Osteocyte (in vitro differentiated cells): ENCODE measurements around the gene MTSS2. TPM values are rescaled to one million over a fixed set of nuclear protein-coding genes. Genes with fewer than 3 reads are reported as not detected.

Source experiments
- DNase-seq: peaks from one replicate; pipeline ENCODE4 v3.0.0; 2021; ENCODE audit warnings: mixed read lengths; ENCODE audit not compliant: unreplicated experiment; ENCODE audit errors: extremely low spot score
- H3K27ac Mint-ChIP-seq: one replicate; pipeline ENCODE4 v1.8.0; 2021; ENCODE audit warnings: mild to moderate bottlenecking, mixed read lengths; ENCODE audit not compliant: unreplicated experiment
- H3K27me3 Mint-ChIP-seq: one replicate; pipeline ENCODE4 v1.8.0; 2021; ENCODE audit warnings: mixed read lengths; ENCODE audit not compliant: unreplicated experiment
- H3K36me3 Mint-ChIP-seq: one replicate; pipeline ENCODE4 v1.8.0; 2021; ENCODE audit warnings: mixed read lengths; ENCODE audit not compliant: unreplicated experiment
- H3K4me1 Mint-ChIP-seq: one replicate; pipeline ENCODE4 v1.8.0; 2021; ENCODE audit warnings: mixed read lengths; ENCODE audit not compliant: unreplicated experiment
- H3K4me3 Mint-ChIP-seq: one replicate; pipeline ENCODE4 v1.8.0; 2021; ENCODE audit warnings: mild to moderate bottlenecking, moderate library complexity, mixed read lengths; ENCODE audit not compliant: unreplicated experiment
- H3K9me3 Mint-ChIP-seq: one replicate; pipeline ENCODE4 v1.8.0; 2021; ENCODE audit warnings: mixed read lengths; ENCODE audit not compliant: unreplicated experiment
- total RNA-seq: library from RNA; stranded (reverse); gene quantifications from 2 replicates; pipeline ENCODE4 v1.2.1, GENCODE V29; 2021
- TF ChIP-seq, protein P1 (sequence below): fragments of 200-600 bp; sonication (generic); IDR thresholded peaks from 2 replicates; pipeline ENCODE4 v1.5.0; 2021; ENCODE audit warnings: antibody characterized with exemption, mild to moderate bottlenecking, moderate library complexity

Gene MTSS2
- total RNA-seq, 1 donor from 2014 or later = 156 TPM

GRCh38 chr16:70708366-70709246, 22.8 kb upstream of the MTSS2 start:
- H3K36me3 Mint-ChIP-seq = peaks cover 8% of the 10 kb centered on the region
- TF ChIP-seq, protein P1, sequence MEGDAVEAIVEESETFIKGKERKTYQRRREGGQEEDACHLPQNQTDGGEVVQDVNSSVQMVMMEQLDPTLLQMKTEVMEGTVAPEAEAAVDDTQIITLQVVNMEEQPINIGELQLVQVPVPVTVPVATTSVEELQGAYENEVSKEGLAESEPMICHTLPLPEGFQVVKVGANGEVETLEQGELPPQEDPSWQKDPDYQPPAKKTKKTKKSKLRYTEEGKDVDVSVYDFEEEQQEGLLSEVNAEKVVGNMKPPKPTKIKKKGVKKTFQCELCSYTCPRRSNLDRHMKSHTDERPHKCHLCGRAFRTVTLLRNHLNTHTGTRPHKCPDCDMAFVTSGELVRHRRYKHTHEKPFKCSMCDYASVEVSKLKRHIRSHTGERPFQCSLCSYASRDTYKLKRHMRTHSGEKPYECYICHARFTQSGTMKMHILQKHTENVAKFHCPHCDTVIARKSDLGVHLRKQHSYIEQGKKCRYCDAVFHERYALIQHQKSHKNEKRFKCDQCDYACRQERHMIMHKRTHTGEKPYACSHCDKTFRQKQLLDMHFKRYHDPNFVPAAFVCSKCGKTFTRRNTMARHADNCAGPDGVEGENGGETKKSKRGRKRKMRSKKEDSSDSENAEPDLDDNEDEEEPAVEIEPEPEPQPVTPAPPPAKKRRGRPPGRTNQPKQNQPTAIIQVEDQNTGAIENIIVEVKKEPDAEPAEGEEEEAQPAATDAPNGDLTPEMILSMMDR = no peak
- H3K27me3 Mint-ChIP-seq = no peaks in the 10 kb centered on the region
- H3K9me3 Mint-ChIP-seq = no peaks in the 10 kb centered on the region
- H3K4me3 Mint-ChIP-seq = no peak overlapping the region
- DNase-seq = no peak
- H3K4me1 Mint-ChIP-seq = peaks cover 79% of the 10 kb centered on the region
- peak overlapping the region; percentile 89 for H3K27ac Mint-ChIP-seq

- H3K4me1 Mint-ChIP-seq = peaks cover 85% of the 10 kb centered on the region
- peak; percentile 94 for DNase-seq
- TF ChIP-seq, protein P1 = no peak
- H3K27ac Mint-ChIP-seq = peak overlapping the region; percentile 89
- H3K27me3 Mint-ChIP-seq = no peaks in the 10 kb centered on the region
- H3K9me3 Mint-ChIP-seq = no peaks in the 10 kb centered on the region
- H3K4me3 Mint-ChIP-seq = no peak overlapping the region
- peaks cover 8% of the 10 kb centered on the region for H3K36me3 Mint-ChIP-seq
Measured at GRCh38 chr16:70706948-70707465, 21.2 kb upstream of the MTSS2 start.

- DNase-seq = no peak
- Mint-ChIP-seq H3K27me3 (no peaks in the 10 kb centered on the region), H3K27ac (peak overlapping the region; percentile 100), H3K4me1 (peaks cover 94% of the 10 kb centered on the region), H3K9me3 (no peaks in the 10 kb centered on the region), H3K36me3 (no peaks in the 10 kb centered on the region), H3K4me3 (no peak overlapping the region)
- TF ChIP-seq, protein P1 = no peak
Measured at GRCh38 chr16:70705056-70705455, 19.2 kb upstream of the MTSS2 start.

DNA sequence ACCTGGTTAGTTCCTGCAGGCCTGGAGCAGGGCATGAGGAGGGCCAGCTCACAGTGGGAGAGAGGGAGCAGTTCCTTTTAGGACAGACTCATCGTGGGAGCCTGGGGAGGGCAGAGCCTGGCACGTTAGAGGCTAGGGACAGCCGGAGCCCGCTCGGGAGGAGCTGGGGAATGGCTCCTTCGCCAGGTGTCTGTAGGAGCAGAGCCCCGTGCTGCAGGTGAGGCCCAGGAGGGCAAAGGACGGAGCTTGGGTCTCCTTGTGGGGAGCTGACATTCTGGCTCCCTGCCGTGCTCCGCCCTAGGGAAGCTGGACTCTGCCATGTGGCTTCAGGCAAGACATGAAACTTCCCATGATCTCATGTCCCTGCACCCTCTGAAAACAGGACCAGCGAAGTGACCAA, 18.7 kb upstream of the MTSS2 start:
- no peak for DNase-seq
- Mint-ChIP-seq H3K36me3 (no peaks in the 10 kb centered on the region), H3K4me3 (no peak overlapping the region), H3K9me3 (no peaks in the 10 kb centered on the region), H3K27me3 (no peaks in the 10 kb centered on the region), H3K4me1 (peaks cover 97% of the 10 kb centered on the region), H3K27ac (peak overlapping the region; percentile 100)
- TF ChIP-seq, protein P1 = no peak

GRCh38 chr16:70703835-70704381, 18.1 kb upstream of the MTSS2 start:
- DNase-seq = no peak

More at GRCh38 chr16:70703835-70704381, 18.1 kb upstream of the MTSS2 start:
- Mint-ChIP-seq H3K27ac (peak overlapping the region; percentile 100), H3K36me3 (no peaks in the 10 kb centered on the region), H3K9me3 (no peaks in the 10 kb centered on the region), H3K4me3 (no peak overlapping the region), H3K27me3 (no peaks in the 10 kb centered on the region), H3K4me1 (peaks cover 98% of the 10 kb centered on the region)
- TF ChIP-seq, protein P1 = no peak
